ENCODE results near the gene GPC5.
"Not testable (repeated sequence)": the region's sequence is repeated elsewhere in the genome, so short reads cannot be mapped to it uniquely, and the experiment has no call there.

The GPC5 gene

DNA sequence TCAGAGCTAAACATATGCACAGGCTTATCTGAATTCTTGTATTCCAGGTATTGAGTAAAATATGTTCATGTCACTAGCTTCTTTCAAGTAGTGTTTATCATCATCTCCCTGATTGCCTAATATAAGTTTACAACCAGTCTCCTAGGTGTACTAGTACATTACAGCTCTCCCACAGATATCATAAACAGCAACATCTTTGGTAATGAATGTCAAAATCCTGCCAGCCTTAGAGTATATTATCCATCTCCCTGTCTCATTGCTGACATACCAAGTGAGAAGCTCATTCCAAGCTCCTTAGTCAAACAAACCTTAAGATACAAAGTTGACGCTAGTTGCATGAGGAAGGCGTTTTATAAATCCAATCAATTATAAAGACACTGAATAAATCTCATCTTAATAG is 1139.0 kb downstream of the GPC5 start:
- Histone ChIP-seq H3K4me1 (ENCODE audit: insufficient read depth, insufficient read length) (no peaks in the 10 kb centered on the region), H3K4me3 (ENCODE audit: insufficient read length, low read depth) (no peak overlapping the region), H3K36me3 (ENCODE audit: insufficient read depth, insufficient read length, low read length) (no peaks in the 10 kb centered on the region), H3K9me3 (ENCODE audit: insufficient read depth, low read length) (no peaks in the 10 kb centered on the region), H3K27me3 (ENCODE audit: insufficient read depth, insufficient read length) (no peaks in the 10 kb centered on the region), H3K9ac (ENCODE audit: insufficient read length, low read depth) (no peak overlapping the region)
- DNase-seq (ENCODE audit: low read depth, low spot score): no peak
- no peak for TF ChIP-seq SUZ12 (IDR thresholded peaks at IDR 0.05; ENCODE audit: extremely low read depth, insufficient read depth, insufficient read length)

DNA sequence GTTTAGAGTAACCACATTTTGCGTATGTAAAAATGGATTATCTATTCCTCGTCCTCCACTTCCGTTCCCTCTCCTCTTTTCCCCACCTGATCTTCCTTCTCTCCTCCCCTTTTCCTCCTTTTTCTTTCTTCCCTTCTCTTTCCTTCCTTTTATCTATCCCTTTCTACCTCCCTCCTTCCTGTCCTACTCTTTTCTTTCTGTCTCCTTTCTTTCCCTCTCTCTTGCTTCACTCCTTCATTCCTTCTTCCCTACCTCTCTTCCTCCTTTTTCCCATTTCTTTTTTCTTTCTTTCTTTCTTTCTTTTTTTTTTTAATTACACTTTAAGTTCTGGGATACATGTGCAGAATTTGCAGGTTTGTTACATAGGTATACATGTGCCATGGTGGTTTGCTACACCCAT is 1139.7 kb downstream of the GPC5 start:
- H3K9me3 ChIP-seq (ENCODE audit: insufficient read depth, low read length): no peaks in the 10 kb centered on the region
- DNase-seq (ENCODE audit: low read depth, low spot score): no peak
- H3K36me3 ChIP-seq (ENCODE audit: insufficient read depth, insufficient read length, low read length): no peaks in the 10 kb centered on the region
- no peak overlapping the region for H3K9ac ChIP-seq (ENCODE audit: insufficient read length, low read depth)
- H3K27me3 ChIP-seq (ENCODE audit: insufficient read depth, insufficient read length): no peaks in the 10 kb centered on the region
- TF ChIP-seq ZNF274 (IDR thresholded peaks at IDR 0.05; ENCODE audit: low read depth, low read length): no peak
- no peak for TF ChIP-seq SUZ12 (IDR thresholded peaks at IDR 0.05; ENCODE audit: extremely low read depth, insufficient read depth, insufficient read length)
- TF ChIP-seq YY1 (IDR thresholded peaks at IDR 0.05; ENCODE audit: insufficient read depth, insufficient read length): no peak
- H3K4me3 ChIP-seq (ENCODE audit: insufficient read length, low read depth): no peak overlapping the region
- H3K4me1 ChIP-seq (ENCODE audit: insufficient read depth, insufficient read length): no peaks in the 10 kb centered on the region

DNA sequence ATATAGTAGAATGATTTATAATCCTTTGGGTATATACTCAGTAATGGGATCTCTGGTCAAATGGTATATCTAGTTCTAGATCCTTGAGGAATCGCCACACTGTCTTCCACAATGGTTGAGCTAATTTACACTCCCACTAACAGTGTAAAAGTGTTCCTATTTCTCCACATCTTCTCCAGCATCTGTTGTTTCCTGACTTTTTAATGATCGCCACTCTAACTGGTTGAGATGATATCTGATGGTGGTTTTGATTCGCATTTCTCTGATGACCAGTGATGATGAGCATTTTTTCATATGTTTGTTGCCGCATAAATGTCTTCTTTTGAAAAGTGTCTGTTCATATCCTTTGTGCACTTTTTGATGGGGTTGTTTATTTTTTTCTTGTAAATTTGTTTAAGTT is 1140.7 kb downstream of the GPC5 start:
- H3K9me3 ChIP-seq (ENCODE audit: insufficient read depth, low read length); H3K4me1 ChIP-seq (ENCODE audit: insufficient read depth, insufficient read length); H3K27me3 ChIP-seq (ENCODE audit: insufficient read depth, insufficient read length); H3K9ac ChIP-seq (ENCODE audit: insufficient read length, low read depth); DNase-seq (ENCODE audit: low read depth, low spot score); H3K4me3 ChIP-seq (ENCODE audit: insufficient read length, low read depth); H3K36me3 ChIP-seq (ENCODE audit: insufficient read depth, insufficient read length, low read length): not testable (repeated sequence)

DNA sequence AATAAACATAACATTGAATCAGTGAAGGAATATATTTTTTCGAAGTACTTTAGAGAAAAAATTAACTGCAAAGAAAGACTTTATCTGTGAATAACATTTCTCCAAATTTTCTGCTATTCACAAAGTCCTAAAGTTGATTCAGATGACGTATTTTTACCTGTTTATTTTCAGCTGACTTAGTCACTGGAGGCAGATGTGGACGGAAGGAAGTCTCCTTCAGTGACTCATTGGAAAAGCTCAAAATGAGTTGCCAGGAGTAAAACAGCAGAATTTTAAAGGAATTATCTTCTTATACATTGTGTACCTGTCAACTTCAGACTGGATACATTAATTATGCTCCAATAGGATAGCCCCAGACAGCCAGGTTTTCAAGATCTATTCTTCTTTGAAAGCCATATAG is 1148.8 kb downstream of the GPC5 start:
- no peaks in the 10 kb centered on the region for H3K9me3 ChIP-seq (ENCODE audit: insufficient read depth, low read length)
- H3K36me3 ChIP-seq (ENCODE audit: insufficient read depth, insufficient read length, low read length): no peaks in the 10 kb centered on the region
- H3K9ac ChIP-seq (ENCODE audit: insufficient read length, low read depth): no peak overlapping the region
- H3K4me3 ChIP-seq (ENCODE audit: insufficient read length, low read depth): no peak overlapping the region
- no peaks in the 10 kb centered on the region for H3K27me3 ChIP-seq (ENCODE audit: insufficient read depth, insufficient read length)
- no peaks in the 10 kb centered on the region for H3K4me1 ChIP-seq (ENCODE audit: insufficient read depth, insufficient read length)
- no peak for DNase-seq (ENCODE audit: low read depth, low spot score)
- TF ChIP-seq YY1 (IDR thresholded peaks at IDR 0.05; ENCODE audit: insufficient read depth, insufficient read length): no peak
- TF ChIP-seq ZNF274 (IDR thresholded peaks at IDR 0.05; ENCODE audit: low read depth, low read length): no peak

DNA sequence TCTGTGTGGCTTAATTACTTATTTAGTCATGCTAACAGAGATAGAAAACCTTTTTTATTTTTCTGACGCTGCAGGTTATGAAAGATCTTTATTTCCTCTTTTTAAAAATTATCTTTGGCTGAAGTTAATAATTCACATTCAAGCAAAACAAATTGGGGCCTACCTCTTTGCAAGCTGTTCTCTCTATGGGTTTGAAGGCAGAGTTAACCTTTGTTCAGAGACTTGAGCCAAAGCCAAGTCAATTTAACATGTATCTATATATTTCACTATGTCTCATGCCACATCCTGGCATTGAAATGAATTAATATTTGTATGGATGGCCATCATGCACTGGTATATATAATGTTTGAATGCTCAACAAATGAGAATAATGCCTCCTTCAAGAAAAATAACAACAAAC is 1150.9 kb downstream of the GPC5 start:
- no peak overlapping the region for H3K4me3 ChIP-seq (ENCODE audit: insufficient read length, low read depth)
- no peaks in the 10 kb centered on the region for H3K4me1 ChIP-seq (ENCODE audit: insufficient read depth, insufficient read length)
- no peaks in the 10 kb centered on the region for H3K9me3 ChIP-seq (ENCODE audit: insufficient read depth, low read length)
- no peak for TF ChIP-seq ZNF274 (IDR thresholded peaks at IDR 0.05; ENCODE audit: low read depth, low read length)
- no peak for TF ChIP-seq YY1 (IDR thresholded peaks at IDR 0.05; ENCODE audit: insufficient read depth, insufficient read length)
- no peak for TF ChIP-seq SUZ12 (IDR thresholded peaks at IDR 0.05; ENCODE audit: extremely low read depth, insufficient read depth, insufficient read length)
- no peaks in the 10 kb centered on the region for H3K27me3 ChIP-seq (ENCODE audit: insufficient read depth, insufficient read length)
- no peak overlapping the region for H3K9ac ChIP-seq (ENCODE audit: insufficient read length, low read depth)
- no peaks in the 10 kb centered on the region for H3K36me3 ChIP-seq (ENCODE audit: insufficient read depth, insufficient read length, low read length)
- no peak for DNase-seq (ENCODE audit: low read depth, low spot score)

DNA sequence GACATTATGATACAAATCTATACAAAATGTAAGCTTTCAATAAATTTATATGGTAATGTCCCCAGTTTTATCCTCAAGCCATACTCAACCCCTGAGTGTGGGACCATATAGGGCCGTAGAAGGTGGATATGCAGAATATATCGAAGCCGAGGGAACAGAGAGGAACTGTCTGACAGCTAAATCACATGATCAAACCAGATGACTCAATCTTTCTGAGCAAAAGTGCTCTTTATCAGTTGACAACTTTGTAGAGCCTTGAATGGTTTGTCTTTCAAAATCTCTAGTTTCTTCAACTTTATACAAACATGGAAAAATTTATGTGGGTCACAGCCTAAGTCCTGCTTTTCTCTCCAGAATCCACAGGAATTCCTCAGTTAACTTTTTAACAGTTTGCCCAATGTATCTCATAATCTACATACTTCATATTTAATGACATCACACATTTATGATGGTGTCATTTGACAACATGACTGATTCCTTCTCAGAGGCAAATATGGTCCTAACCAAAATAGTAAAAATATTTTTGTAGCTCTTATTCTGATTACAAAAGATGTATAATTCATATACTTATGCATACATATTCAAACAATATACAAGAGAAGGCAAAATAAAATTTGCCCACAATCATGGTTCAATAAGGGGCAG is 1155.2 kb downstream of the GPC5 start:
- Histone ChIP-seq H3K4me3 (ENCODE audit: insufficient read length, low read depth) (no peak overlapping the region), H3K36me3 (ENCODE audit: insufficient read depth, insufficient read length, low read length) (no peaks in the 10 kb centered on the region), H3K4me1 (ENCODE audit: insufficient read depth, insufficient read length) (no peaks in the 10 kb centered on the region), H3K9ac (ENCODE audit: insufficient read length, low read depth) (no peak overlapping the region), H3K27me3 (ENCODE audit: insufficient read depth, insufficient read length) (no peaks in the 10 kb centered on the region), H3K9me3 (ENCODE audit: insufficient read depth, low read length) (no peaks in the 10 kb centered on the region)
- TF ChIP-seq SUZ12 (IDR thresholded peaks at IDR 0.05; ENCODE audit: extremely low read depth, insufficient read depth, insufficient read length): no peak
- no peak for TF ChIP-seq YY1 (IDR thresholded peaks at IDR 0.05; ENCODE audit: insufficient read depth, insufficient read length)
- TF ChIP-seq ZNF274 (IDR thresholded peaks at IDR 0.05; ENCODE audit: low read depth, low read length): no peak
- no peak for DNase-seq (ENCODE audit: low read depth, low spot score)

DNA sequence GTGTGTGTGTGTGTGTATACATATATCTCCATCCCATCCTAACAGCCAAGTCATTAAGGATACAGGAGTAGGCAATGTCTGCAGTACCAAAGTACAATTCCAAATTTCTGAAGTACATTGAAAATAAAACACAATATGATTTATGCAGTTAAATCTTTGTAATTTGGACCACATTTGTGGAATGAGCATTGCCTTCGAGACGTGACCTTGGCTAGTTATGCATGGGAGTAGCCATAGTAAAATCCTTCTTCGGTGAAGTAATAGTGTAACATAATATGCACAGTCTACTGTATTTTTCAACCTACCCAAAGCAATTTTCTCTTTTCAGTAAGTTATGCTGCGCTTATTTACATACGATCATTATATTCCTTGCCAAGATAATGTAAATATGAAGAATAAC is 1162.5 kb downstream of the GPC5 start:
- no peak overlapping the region for H3K9ac ChIP-seq (ENCODE audit: insufficient read length, low read depth)
- no peak overlapping the region for H3K4me3 ChIP-seq (ENCODE audit: insufficient read length, low read depth)
- no peaks in the 10 kb centered on the region for H3K9me3 ChIP-seq (ENCODE audit: insufficient read depth, low read length)
- H3K27me3 ChIP-seq (ENCODE audit: insufficient read depth, insufficient read length): no peaks in the 10 kb centered on the region
- DNase-seq (ENCODE audit: low read depth, low spot score): no peak
- H3K36me3 ChIP-seq (ENCODE audit: insufficient read depth, insufficient read length, low read length): no peaks in the 10 kb centered on the region
- TF ChIP-seq YY1 (IDR thresholded peaks at IDR 0.05; ENCODE audit: insufficient read depth, insufficient read length): no peak
- TF ChIP-seq ZNF274 (IDR thresholded peaks at IDR 0.05; ENCODE audit: low read depth, low read length): no peak
- TF ChIP-seq SUZ12 (IDR thresholded peaks at IDR 0.05; ENCODE audit: extremely low read depth, insufficient read depth, insufficient read length): no peak
- no peaks in the 10 kb centered on the region for H3K4me1 ChIP-seq (ENCODE audit: insufficient read depth, insufficient read length)

DNA sequence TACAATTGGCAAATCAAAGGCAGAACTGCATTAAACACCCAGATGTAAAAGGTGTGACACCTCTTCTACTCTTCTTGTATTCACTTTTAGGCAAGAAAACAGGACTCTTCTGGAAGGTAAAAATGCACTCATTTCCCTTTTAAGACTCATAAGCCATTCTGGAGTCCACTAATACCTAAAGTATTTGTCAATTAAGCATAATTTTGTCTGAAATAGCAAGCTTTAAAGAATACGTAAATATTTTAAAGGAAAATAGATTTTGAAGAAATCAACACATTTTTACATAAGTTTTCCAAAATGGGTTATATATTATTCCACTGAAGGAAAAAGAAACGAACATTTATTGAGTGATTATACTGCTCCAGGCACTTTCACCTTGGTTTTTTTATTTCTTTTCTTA is 1166.5 kb downstream of the GPC5 start:
- no peak for DNase-seq (ENCODE audit: low read depth, low spot score)
- H3K36me3 ChIP-seq (ENCODE audit: insufficient read depth, insufficient read length, low read length): no peaks in the 10 kb centered on the region
- no peak for TF ChIP-seq SUZ12 (IDR thresholded peaks at IDR 0.05; ENCODE audit: extremely low read depth, insufficient read depth, insufficient read length)
- TF ChIP-seq YY1 (IDR thresholded peaks at IDR 0.05; ENCODE audit: insufficient read depth, insufficient read length): no peak
- no peak for TF ChIP-seq ZNF274 (IDR thresholded peaks at IDR 0.05; ENCODE audit: low read depth, low read length)
- H3K4me3 ChIP-seq (ENCODE audit: insufficient read length, low read depth): no peak overlapping the region
- H3K9me3 ChIP-seq (ENCODE audit: insufficient read depth, low read length): no peaks in the 10 kb centered on the region
- no peaks in the 10 kb centered on the region for H3K4me1 ChIP-seq (ENCODE audit: insufficient read depth, insufficient read length)
- no peak overlapping the region for H3K9ac ChIP-seq (ENCODE audit: insufficient read length, low read depth)
- H3K27me3 ChIP-seq (ENCODE audit: insufficient read depth, insufficient read length): no peaks in the 10 kb centered on the region
